NOMO-1 (cell line): Measurements from ENCODE around the gene GLIPR2.
"Not testable (repeated sequence)": the region's sequence is repeated elsewhere in the genome, so short reads cannot be mapped to it uniquely, and the experiment has no call there.

ENCODE experiments used
- DNase-seq, 2 experiments: peaks; one replicate each; lab custom pipeline; 2025; ENCODE audit not compliant: unreplicated experiment in 2 of 2; lab: John Stamatoyannopoulos, UW

Gene GLIPR2

GRCh38 chr9:36161187-36161586 lies 24.7 kb downstream of the GLIPR2 start:
- DNase-seq, result no peak

GRCh38 chr9:36162211-36162738 lies 25.7 kb downstream of the GLIPR2 start:
- no peak for DNase-seq

- DNase-seq, result no peak
Observed at GRCh38 chr9:36163049-36163785, 26.7 kb downstream of the GLIPR2 start.

GRCh38 chr9:36163786-36164170 lies 27.2 kb downstream of the GLIPR2 start:
- no peak for DNase-seq

GRCh38 chr9:36164372-36164771 lies 27.8 kb downstream of the GLIPR2 start:
- DNase-seq, result no peak

GRCh38 chr9:36164989-36165388 lies 28.5 kb downstream of the GLIPR2 start:
- no peak for DNase-seq

- no peak for DNase-seq
Observed at GRCh38 chr9:36165826-36166167, 29.3 kb downstream of the GLIPR2 start.

- peak; percentile 90 to 95 for DNase-seq
Observed at GRCh38 chr9:36166168-36166927, 29.8 kb downstream of the GLIPR2 start.

GRCh38 chr9:36169166-36169565 lies 32.6 kb downstream of the GLIPR2 start, which contains the start of gene CCIN:
Gene CCIN (plus strand): TSS chr9:36169388. CDS start chr9:36169503, 115 bp downstream.
- no peak for DNase-seq

GRCh38 chr9:36169708-36170107 lies 33.2 kb downstream of the GLIPR2 start:
- peak; percentile 85 to 90 for DNase-seq

GRCh38 chr9:36170531-36170930 lies 34.0 kb downstream of the GLIPR2 start:
- no peak for DNase-seq

- DNase-seq, result no peak
Observed at GRCh38 chr9:36173861-36174260, 37.3 kb downstream of the GLIPR2 start.

GRCh38 chr9:36174271-36174670 lies 37.7 kb downstream of the GLIPR2 start:
- DNase-seq, result no peak

- DNase-seq, result no peak
Observed at GRCh38 chr9:36174731-36175130, 38.2 kb downstream of the GLIPR2 start.

- not testable (repeated sequence) for DNase-seq
Observed at GRCh38 chr9:36175209-36175608, 38.7 kb downstream of the GLIPR2 start.

- DNase-seq, result not testable (repeated sequence)
Observed at GRCh38 chr9:36176496-36176895, 40.0 kb downstream of the GLIPR2 start.

- no peak for DNase-seq
Observed at GRCh38 chr9:36177571-36177970, 41.0 kb downstream of the GLIPR2 start.

- DNase-seq, result not testable (repeated sequence)
Observed at GRCh38 chr9:36180243-36180642, 43.7 kb downstream of the GLIPR2 start.

GRCh38 chr9:36187414-36187813 lies 50.9 kb downstream of the GLIPR2 start:
- no peak for DNase-seq

- no peak for DNase-seq
Observed at GRCh38 chr9:36188212-36188611, 51.7 kb downstream of the GLIPR2 start.

GRCh38 chr9:36189976-36190375 lies 53.4 kb downstream of the GLIPR2 start:
- DNase-seq, result no peak
